HG02885 (cell line): ENCODE data around the gene TNFAIP8L1.
"Not testable (repeated sequence)": the region's sequence is repeated elsewhere in the genome, so short reads cannot be mapped to it uniquely, and the experiment has no call there.

Source experiments
- ATAC-seq: cut with Tn5 transposase; IDR thresholded peaks from one replicate; pipeline ENCODE4 v1.9.1; 2021; ENCODE audit warnings: mild to moderate bottlenecking; ENCODE audit not compliant: unreplicated experiment, poor library complexity

Gene TNFAIP8L1

DNA sequence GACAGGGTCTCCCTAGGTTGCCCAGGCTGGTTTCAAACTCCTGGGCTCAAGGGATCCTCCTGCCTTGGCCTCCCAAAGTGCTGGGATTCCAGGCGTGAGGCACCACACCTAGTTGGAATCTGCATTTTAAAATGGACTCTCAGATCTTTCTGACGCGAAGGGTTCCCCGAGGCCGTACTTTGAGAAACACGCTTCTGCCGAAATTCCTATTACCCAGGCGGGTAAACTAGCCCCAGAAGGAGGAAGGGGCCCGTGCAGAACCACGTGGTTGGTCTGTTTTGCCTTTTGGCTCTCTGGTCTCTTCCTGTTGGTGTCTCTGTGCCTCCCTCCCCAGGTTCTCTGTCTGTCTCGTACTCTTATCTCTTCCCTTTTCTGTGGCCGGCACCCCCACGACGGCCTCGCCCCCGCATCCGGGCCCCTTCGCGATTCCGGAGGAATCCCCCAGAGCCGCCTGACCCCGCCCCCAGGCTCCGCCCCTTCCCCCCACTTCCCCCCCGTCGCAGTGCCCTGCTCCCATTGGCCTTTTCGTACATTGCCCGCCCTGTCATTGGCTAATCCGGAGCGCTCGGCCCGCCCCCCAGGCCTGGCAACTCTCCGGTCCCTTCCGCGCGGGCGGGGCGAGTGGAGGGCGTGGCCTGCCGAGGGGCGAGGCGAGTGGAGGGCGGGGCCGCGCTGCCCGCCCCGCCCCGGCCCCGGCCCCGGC, at the start of gene TNFAIP8L1:
Gene TNFAIP8L1, plus strand, starts transcription at position 689 of the 703 bp plus-strand sequence. CDS start 12,354 bp downstream, outside the sequence.
- ATAC-seq: peak; percentile 91

DNA sequence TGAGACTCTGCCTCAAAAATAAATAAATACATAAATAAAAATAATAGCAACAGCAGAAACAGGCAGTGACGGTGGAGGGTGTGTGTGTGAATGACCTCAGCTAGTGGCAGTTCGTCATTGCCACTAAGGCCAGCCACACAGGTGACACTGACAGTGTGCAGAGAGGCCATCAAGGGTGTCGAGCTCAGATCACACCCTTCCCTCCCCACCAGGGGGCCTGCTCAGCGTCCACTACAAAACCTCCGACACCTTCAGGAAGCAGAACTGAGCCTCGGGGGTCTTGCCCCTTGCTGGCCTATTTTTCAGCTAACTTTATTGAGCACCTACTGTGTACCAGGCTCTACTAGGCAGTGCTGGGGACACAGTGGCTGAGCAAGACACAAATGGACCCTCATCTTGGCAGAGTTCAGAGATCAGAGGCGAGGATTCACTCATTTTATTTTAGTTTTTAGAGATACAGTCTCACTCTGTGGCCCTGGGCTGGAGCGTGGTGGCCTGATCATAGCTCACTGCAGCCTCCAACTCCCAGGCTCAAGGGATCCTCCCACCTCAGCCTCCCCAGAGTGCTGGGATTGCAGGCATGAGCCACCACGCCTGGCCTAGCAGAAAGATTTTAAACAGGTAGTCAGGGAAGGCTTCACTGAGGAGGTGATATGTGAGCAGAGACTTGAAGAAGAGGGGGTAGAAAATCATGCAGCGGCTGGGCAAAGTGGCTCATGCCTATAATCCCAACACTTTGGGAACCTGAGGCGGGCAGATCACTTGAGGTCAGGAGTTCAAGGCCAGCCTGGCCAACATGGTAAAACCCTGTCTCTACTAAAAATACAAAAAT, 49.5 kb upstream of the TNFAIP8L1 start:
- no peak for ATAC-seq

GRCh38 chr19:4590559-4590958, 48.8 kb upstream of the TNFAIP8L1 start:
- no peak for ATAC-seq

- no peak for ATAC-seq
Measured at GRCh38 chr19:4591320-4591719, 48.0 kb upstream of the TNFAIP8L1 start.

- no peak for ATAC-seq
Measured at GRCh38 chr19:4592445-4592844, 46.9 kb upstream of the TNFAIP8L1 start.

DNA sequence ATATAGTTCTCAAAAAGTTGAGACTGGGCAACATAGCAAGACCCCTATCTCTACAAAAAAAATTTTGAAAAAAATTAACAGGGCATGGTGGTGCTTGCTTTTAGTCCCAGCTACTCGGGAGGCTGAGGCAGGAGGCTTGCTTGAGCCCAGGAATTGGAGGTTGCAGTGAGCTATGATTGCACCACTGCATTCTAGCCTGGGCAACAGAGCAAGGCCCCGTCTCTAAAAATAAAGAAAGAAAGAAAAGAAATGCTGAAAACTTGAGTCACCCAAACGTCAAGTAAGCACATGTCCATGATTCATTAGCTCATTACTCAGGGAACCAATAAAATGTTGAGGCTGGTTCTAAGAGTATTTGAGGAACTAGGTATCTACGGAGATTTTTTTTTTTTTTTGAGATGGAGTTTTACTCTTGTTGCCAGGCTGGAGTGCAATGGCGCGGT, 45.9 kb upstream of the TNFAIP8L1 start:
- ATAC-seq: no peak

- no peak for ATAC-seq
Measured at GRCh38 chr19:4594201-4594600, 45.1 kb upstream of the TNFAIP8L1 start.

- ATAC-seq: not testable (repeated sequence)
Measured at GRCh38 chr19:4595158-4595557, 44.2 kb upstream of the TNFAIP8L1 start.

DNA sequence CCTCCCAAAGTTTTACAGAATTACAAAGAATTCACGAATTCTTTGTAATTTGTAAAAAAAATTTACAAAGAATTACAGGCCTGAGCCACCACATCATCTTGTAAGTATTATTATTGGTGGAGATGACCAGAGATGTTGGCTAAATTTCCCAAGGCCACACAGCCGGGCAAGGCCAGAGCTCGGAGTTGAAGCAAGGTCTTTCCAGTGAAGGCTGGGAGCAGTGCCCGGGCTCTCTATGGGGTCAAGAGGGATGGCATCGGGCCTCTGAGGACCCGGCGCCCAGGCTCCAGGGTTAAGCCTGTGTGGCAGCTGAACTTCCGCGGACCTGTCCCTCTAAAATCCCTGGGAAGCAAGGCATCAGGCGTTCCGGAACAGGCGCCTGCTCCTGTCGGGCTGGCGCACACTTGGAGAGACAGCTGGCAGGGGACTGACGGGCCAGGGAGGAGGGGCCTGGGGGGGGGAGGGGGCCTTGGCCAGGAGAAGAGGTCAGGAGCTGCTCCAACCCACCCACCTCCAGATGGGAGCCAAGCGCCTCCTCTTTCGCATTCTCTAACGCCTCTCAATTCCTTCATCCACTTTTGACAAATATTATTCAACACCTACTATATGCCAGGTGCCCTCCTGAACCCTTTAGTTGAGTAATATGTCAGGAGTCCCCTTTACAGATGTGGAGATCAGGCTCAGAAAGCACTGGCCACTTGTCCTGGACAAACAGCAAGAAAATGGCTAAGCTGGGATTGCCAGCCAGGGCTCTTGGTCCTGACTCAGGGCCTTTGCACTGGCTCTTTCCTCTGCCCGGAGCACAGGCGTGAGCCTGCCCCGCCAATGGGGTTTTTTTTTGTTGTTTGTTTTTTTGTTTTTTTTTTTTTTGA, 43.0 kb upstream of the TNFAIP8L1 start:
- ATAC-seq: no peak

- no peak for ATAC-seq
Measured at GRCh38 chr19:4597278-4597974, 41.9 kb upstream of the TNFAIP8L1 start.

DNA sequence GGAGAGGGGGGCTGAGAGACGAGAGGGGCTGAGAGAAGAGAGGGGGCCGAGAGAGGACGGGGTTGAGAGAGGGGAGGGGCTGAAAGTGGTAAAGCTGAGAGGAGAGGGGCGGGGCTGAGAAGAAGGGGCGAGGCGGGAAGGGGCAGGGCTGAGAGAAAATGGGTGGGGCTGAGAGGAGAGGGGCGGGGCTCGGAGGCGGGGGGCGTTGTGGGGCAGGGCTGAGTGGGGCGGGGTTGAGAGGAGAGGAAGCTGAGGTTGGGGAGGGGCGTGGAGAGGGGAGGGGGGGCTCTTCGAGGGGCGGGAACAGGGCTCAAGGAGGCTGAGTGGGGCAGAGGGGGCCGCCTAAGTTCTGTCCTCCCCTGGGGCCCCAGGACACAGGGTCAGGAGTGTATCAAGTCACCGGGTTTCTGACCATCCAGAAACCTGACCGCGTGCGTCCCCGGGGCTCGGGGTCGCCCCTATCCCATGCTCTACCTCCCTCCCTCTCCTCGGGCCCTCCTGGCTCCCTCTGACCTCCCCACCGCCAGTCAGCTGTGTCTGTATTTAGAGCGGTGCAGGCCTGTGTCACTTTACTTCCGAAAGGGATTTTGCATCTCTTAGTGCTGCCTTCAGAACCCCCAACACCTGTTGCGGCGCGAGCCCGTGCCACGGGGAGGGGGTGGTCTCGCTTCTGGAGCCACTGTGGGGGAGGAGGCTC, 41.2 kb upstream of the TNFAIP8L1 start:
- ATAC-seq: no peak

- ATAC-seq: no peak
Measured at GRCh38 chr19:4598712-4599111, 40.6 kb upstream of the TNFAIP8L1 start.

- ATAC-seq: no peak
Measured at GRCh38 chr19:4600082-4600481, 39.2 kb upstream of the TNFAIP8L1 start.

DNA sequence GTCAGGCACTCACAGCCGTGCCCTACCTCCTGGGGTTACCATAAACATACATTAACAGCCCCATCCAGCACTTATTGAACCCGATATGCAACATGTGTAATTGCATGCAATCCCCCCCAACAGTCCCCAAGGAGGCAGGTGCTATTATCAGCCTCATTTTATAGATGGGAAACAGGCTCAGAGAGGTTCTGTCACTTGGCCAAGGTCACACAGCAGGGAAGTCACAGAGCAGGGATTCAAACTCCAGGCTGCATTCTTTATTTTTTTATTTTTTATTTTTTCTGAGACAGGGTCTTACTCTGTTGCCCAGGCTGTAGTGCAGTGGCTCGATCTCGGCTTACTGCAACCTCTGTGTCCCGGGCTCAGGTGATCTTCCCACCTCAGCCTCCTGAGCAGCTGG, 38.4 kb upstream of the TNFAIP8L1 start:
- ATAC-seq: no peak

- ATAC-seq: no peak
Measured at GRCh38 chr19:4602173-4602788, 37.0 kb upstream of the TNFAIP8L1 start.

DNA sequence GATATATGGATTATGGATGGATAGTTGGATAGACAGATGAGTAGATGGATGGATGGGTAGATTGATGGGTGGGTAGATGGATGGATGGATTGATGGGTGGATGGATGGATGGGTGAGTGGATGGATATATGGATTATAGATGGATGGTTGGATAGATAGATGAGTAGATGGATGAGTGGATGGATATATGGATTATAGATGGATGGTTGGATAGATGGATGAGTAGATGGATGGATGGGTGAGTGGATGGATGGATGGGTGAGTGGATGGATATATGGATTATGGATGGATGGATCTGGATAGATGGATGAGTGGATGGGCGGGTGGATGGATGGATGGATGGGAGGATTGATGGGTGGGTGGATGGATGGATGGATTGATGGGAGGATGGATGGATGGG, 36.4 kb upstream of the TNFAIP8L1 start:
- ATAC-seq: no peak

GRCh38 chr19:4604912-4605311, 34.4 kb upstream of the TNFAIP8L1 start:
- no peak for ATAC-seq

DNA sequence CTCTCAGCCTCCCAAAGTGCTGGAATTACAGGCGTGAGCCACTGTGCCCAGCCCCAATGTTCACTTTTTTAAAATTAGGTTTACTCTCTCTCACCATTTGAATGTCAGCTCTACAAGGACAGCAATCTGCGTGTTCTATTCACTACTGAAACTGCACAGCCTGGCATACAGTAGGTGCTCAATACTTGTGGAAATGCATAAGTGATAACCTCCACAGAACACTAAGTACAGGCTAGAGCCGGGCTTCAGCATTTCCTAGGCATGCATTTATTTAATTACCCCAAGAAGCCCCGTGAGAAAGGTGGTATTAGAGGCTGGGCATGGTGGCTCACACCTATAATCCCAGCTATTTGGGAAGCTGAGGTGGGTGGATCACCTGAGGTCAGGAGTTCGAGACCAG, 33.1 kb upstream of the TNFAIP8L1 start:
- no peak for ATAC-seq
